ENCODE results near the gene PXK.

- TF ChIP-seq, protein P1, sequence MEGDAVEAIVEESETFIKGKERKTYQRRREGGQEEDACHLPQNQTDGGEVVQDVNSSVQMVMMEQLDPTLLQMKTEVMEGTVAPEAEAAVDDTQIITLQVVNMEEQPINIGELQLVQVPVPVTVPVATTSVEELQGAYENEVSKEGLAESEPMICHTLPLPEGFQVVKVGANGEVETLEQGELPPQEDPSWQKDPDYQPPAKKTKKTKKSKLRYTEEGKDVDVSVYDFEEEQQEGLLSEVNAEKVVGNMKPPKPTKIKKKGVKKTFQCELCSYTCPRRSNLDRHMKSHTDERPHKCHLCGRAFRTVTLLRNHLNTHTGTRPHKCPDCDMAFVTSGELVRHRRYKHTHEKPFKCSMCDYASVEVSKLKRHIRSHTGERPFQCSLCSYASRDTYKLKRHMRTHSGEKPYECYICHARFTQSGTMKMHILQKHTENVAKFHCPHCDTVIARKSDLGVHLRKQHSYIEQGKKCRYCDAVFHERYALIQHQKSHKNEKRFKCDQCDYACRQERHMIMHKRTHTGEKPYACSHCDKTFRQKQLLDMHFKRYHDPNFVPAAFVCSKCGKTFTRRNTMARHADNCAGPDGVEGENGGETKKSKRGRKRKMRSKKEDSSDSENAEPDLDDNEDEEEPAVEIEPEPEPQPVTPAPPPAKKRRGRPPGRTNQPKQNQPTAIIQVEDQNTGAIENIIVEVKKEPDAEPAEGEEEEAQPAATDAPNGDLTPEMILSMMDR (conservative IDR thresholded peaks at IDR 0.05): no peak
- no peak for TF ChIP-seq EZH2 (IDR thresholded peaks at IDR 0.05; ENCODE audit: low read depth)
Observed at GRCh38 chr3:58351920-58352319, 19.2 kb downstream of the PXK start.
